Suppressor macrophage (primary cell): Measurements from ENCODE around the gene PLEKHA5.

Experiments used
- DNase-seq, 4 experiments: peaks; one replicate each; pipeline ENCODE4 v3.0.0-alpha.2; 2020 to 2022

The PLEKHA5 gene

GRCh38 chr12:19234981-19235871 is 105.7 kb downstream of the PLEKHA5 start:
- DNase-seq = peak; percentile 49 to 78 (median 69)

GRCh38 chr12:19236656-19237055 is 107.1 kb downstream of the PLEKHA5 start:
- DNase-seq = peak; percentile 46 to 67 (median 53)

GRCh38 chr12:19238540-19238939 is 109.0 kb downstream of the PLEKHA5 start:
- peak in 2 of 4 experiments; percentile 53 to 67 for DNase-seq

- no peak for DNase-seq
Observed at GRCh38 chr12:19239102-19239501, 109.6 kb downstream of the PLEKHA5 start.

- DNase-seq = peak in 1 of 4 experiments; percentile 16
Observed at GRCh38 chr12:19239616-19240234, 110.2 kb downstream of the PLEKHA5 start.

- peak in 3 of 4 experiments; percentile 5 to 60 (median 51) for DNase-seq
Observed at GRCh38 chr12:19242581-19242980, 113.0 kb downstream of the PLEKHA5 start.

GRCh38 chr12:19243551-19243950 is 114.0 kb downstream of the PLEKHA5 start:
- DNase-seq = peak in 1 of 4 experiments; percentile 4

GRCh38 chr12:19244312-19244711 is 114.8 kb downstream of the PLEKHA5 start:
- peak in 2 of 4 experiments; percentile 21 to 25 for DNase-seq

- peak; percentile 18 to 75 (median 54) for DNase-seq
Observed at GRCh38 chr12:19245106-19245505, 115.6 kb downstream of the PLEKHA5 start.

- peak in 2 of 4 experiments; percentile 48 to 52 for DNase-seq
Observed at GRCh38 chr12:19245666-19246065, 116.1 kb downstream of the PLEKHA5 start.

- DNase-seq = no peak
Observed at GRCh38 chr12:19246933-19247332, 117.4 kb downstream of the PLEKHA5 start.

GRCh38 chr12:19248929-19249602 is 119.5 kb downstream of the PLEKHA5 start:
- DNase-seq = no peak

- DNase-seq = no peak
Observed at GRCh38 chr12:19251481-19252132, 122.1 kb downstream of the PLEKHA5 start.

GRCh38 chr12:19260135-19260534 is 130.6 kb downstream of the PLEKHA5 start:
- DNase-seq = no peak

- no peak for DNase-seq
Observed at GRCh38 chr12:19261773-19262172, 132.2 kb downstream of the PLEKHA5 start.

- DNase-seq = no peak
Observed at GRCh38 chr12:19263672-19264071, 134.1 kb downstream of the PLEKHA5 start.

GRCh38 chr12:19273482-19274330 is 144.2 kb downstream of the PLEKHA5 start:
- peak; percentile 42 to 66 (median 48) for DNase-seq

- no peak for DNase-seq
Observed at GRCh38 chr12:19276767-19277166, 147.2 kb downstream of the PLEKHA5 start.

GRCh38 chr12:19277711-19278110 is 148.2 kb downstream of the PLEKHA5 start:
- DNase-seq = no peak

- no peak for DNase-seq
Observed at GRCh38 chr12:19278407-19278806, 148.9 kb downstream of the PLEKHA5 start.

- no peak for DNase-seq
Observed at GRCh38 chr12:19282133-19282699, 152.7 kb downstream of the PLEKHA5 start.
